Panc1 (cell line): ENCODE data around the gene CYP27C1. TPM values are rescaled to one million over a fixed set of nuclear protein-coding genes. Genes with fewer than 3 reads are reported as not detected.

Experiments
- ATAC-seq: fragments of 200-7000 bp; cut with Tn5 transposase; 2 replicates; pipeline ENCODE4 v1.9.1; 2020; ENCODE audit warnings: mild to moderate bottlenecking, moderate library complexity
- BruUV-seq: library from RNA; stranded (reverse); fragments of 400-500 nt; replicated peaks from 2 replicates; lab custom pipeline; 2021; lab: Mats Ljungman, UMichigan
- CTCF ChIA-PET: fragments of 300-600 bp; sonication (Branson Sonifier 250); formaldehyde crosslinking; loops from one replicate; lab custom pipeline; 2022; ENCODE audit warnings: antibody characterized with exemption; lab: Charles Lee
- POLR2A ChIA-PET: fragments of 300-600 bp; sonication (Branson Sonifier 250); formaldehyde crosslinking; loops from one replicate; lab custom pipeline; 2022; ENCODE audit warnings: antibody characterized with exemption; lab: Charles Lee
- DNase-seq: peaks from one replicate; pipeline ENCODE4 v3.0.0-alpha.2; 2010; ENCODE audit warnings: low read depth, low spot score
- H3K27ac ChIP-seq: 2 replicates; pipeline ENCODE4 v1.5.1; 2011; ENCODE audit warnings: mild to moderate bottlenecking, low read length, inconsistent platforms
- H3K27me3 ChIP-seq: fragments of 200-500 bp; sonication (Bioruptor generic); 2 replicates; pipeline ENCODE4 v1.6.0; 2014; ENCODE audit warnings: low read length, inconsistent platforms; ENCODE audit not compliant: control insufficient read depth, insufficient read depth
- H3K36me3 ChIP-seq: fragments of 200-500 bp; sonication (Bioruptor generic); 2 replicates; pipeline ENCODE4 v1.5.1; 2014; ENCODE audit warnings: inconsistent platforms, mild to moderate bottlenecking, low read length, moderate library complexity; ENCODE audit not compliant: control insufficient read depth, insufficient read depth
- H3K4me1 ChIP-seq: 2 replicates; pipeline ENCODE4 v1.5.1; 2011; ENCODE audit warnings: inconsistent platforms, mild to moderate bottlenecking, low read length, moderate library complexity; ENCODE audit not compliant: control insufficient read depth, insufficient read depth
- H3K4me3 ChIP-seq, 2 experiments: 2 replicates each; pipeline ENCODE4 v1.5.1; 2011 to 2012; ENCODE audit warnings: low read depth in 2 of 2, low read length in 2 of 2, mild to moderate bottlenecking in 2 of 2, inconsistent platforms in 1 of 2, moderate library complexity in 1 of 2
- H3K9me3 ChIP-seq: fragments of 200-500 bp; sonication (Bioruptor generic); 2 replicates; pipeline ENCODE4 v1.5.1; 2014; ENCODE audit warnings: low read depth, mild to moderate bottlenecking, inconsistent platforms, low read length, moderate library complexity; ENCODE audit not compliant: control insufficient read depth, insufficient read depth
- CTCF ChIP-seq: fragments of 450-650 bp; IDR thresholded peaks from 2 replicates; pipeline ENCODE4 v1.5.1; 2017; ENCODE audit warnings: mild to moderate bottlenecking
- POLR2AphosphoS5 ChIP-seq: IDR thresholded peaks from 2 replicates; pipeline ENCODE4 v1.6.1; 2012; ENCODE audit warnings: mild to moderate bottlenecking, low read depth, low read length, moderate library complexity
- REST ChIP-seq, 2 experiments: IDR thresholded peaks; 2 replicates each; pipeline ENCODE4 v1.6.1; 2011 to 2012; ENCODE audit warnings: low read depth in 2 of 2, control low read depth in 1 of 2, low read length in 1 of 2, mild to moderate bottlenecking in 1 of 2, moderate library complexity in 1 of 2; ENCODE audit not compliant: insufficient read depth in 1 of 2
- SIN3A ChIP-seq: IDR thresholded peaks from 2 replicates; pipeline ENCODE4 v1.6.1; 2012; ENCODE audit warnings: low read depth, mild to moderate bottlenecking, low read length, moderate library complexity, borderline replicate concordance; ENCODE audit not compliant: insufficient read depth
- TCF7L2 ChIP-seq: IDR thresholded peaks from 2 replicates; pipeline ENCODE4 v1.6.1; 2011; ENCODE audit warnings: mild to moderate bottlenecking, low read depth, low read length, inconsistent platforms
- in situ Hi-C: cut with HindIII; loops from 2 replicates; pipeline ENCODE4 v1.10.0; 2016; ENCODE audit warnings: low sequenced_read_pairs, low pct_unique_long_range_greater_than_20kb
- intact Hi-C: fragments of 100-400 bp; cut with micrococcal nuclease; formaldehyde crosslinking; loops from one replicate; pipeline ENCODE4 v1.10.0; 2022; ENCODE audit not compliant: unreplicated experiment
- total RNA-seq: library from RNA; stranded (reverse); gene quantifications from one replicate; pipeline ENCODE4 v1.2.1, GENCODE V29; 2021; ENCODE audit not compliant: unreplicated experiment

The CYP27C1 gene
- total RNA-seq, 1 experiment from 2014 or later, result 5.7 TPM

- CTCF ChIA-PET, result no interaction called here
These were observed 54.6 kb downstream of the CYP27C1 start for GRCh38 chr2:127165539-127165935.

GRCh38 chr2:127164761-127165538 lies 55.1 kb downstream of the CYP27C1 start:
- ChIA-PET POLR2A (interaction anchor here (0.6 kb wide), 1 partner anchor 39 kb away, joined by 3 read pairs; no protein-coding TSS in a partner anchor), CTCF (no interaction called here)
- no peaks in the 10 kb centered on the region for H3K27me3 ChIP-seq
- BruUV-seq, result no TSS peak
- 0 out of 2 replicates have a peak overlapping the region, but pooled peaks have one; percentile 29 for H3K27ac ChIP-seq
- no peaks in the 10 kb centered on the region for H3K9me3 ChIP-seq
- DNase-seq (no peak), ATAC-seq (peak; percentile 22; the same call in 1 of the 2 replicates)
- intact Hi-C loops, result no loop called here
- H3K4me3 ChIP-seq, result no peak overlapping the region
- H3K36me3 ChIP-seq, result no peaks in the 10 kb centered on the region
- H3K4me1 ChIP-seq, result peaks cover 11% of the 10 kb centered on the region
- in situ Hi-C loops, result no loop called here
- TF ChIP-seq POLR2AphosphoS5, result no peak
- no peak for TF ChIP-seq TCF7L2
- TF ChIP-seq SIN3A, result no peak
- no peak for TF ChIP-seq REST (IDR thresholded peaks at IDR 0.05; ENCODE audit: insufficient read depth in 1 of 2, low read depth in 2 of 2, low read length in 1 of 2)

More at GRCh38 chr2:127165539-127165935, 54.6 kb downstream of the CYP27C1 start:
- DNase-seq (no peak), ATAC-seq (peak; percentile 31; the same call in 1 of the 2 replicates)
- H3K27me3 ChIP-seq, result no peaks in the 10 kb centered on the region
- H3K27ac ChIP-seq, result no peak overlapping the region
- in situ Hi-C loops (no loop called here), intact Hi-C loops (no loop called here)
- no TSS peak for BruUV-seq
- H3K4me1 ChIP-seq, result peaks cover 13% of the 10 kb centered on the region
- no peak for TF ChIP-seq REST (IDR thresholded peaks at IDR 0.05; ENCODE audit: insufficient read depth in 1 of 2, low read depth in 2 of 2, low read length in 1 of 2)
- TF ChIP-seq SIN3A, result no peak
- TF ChIP-seq CTCF, result no peak
- TF ChIP-seq TCF7L2, result no peak
- TF ChIP-seq POLR2AphosphoS5, result no peak
- H3K9me3 ChIP-seq, result no peaks in the 10 kb centered on the region
- no peaks in the 10 kb centered on the region for H3K36me3 ChIP-seq
- POLR2A ChIA-PET, result interaction anchor here (0.6 kb wide), 1 partner anchor 40 kb away, joined by 3 read pairs; no protein-coding TSS in a partner anchor
- no peak overlapping the region for H3K4me3 ChIP-seq
